Fibroblast of skin of left quadriceps (primary cell): Measurements from ENCODE around the gene EIF2B2.

Experiments used
- DNase-seq, 2 experiments: peaks; one replicate each; pipeline ENCODE4 v3.0.0-alpha.2; 2013; ENCODE audit warnings: low read depth in 2 of 2

EIF2B2 gene

DNA sequence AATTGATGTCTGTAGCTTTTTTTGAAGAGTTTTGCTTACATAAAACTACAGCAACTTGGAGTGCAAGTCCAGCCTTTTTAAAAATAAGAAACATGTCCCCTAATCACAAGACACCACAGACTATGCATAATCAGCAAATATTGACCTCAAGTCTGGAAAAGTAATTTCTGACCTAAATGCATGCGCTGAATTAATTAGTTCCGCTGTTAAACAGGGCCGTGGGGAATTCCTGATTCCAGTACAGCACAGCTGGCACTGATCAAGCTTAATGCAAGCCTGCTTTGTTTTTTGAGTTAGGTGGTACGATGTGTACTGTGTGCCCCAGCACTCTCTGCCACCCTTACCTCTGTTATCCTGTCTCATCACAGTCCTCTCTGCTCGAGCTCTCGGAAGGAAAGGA is 39.3 kb downstream of the EIF2B2 start:
- no peak for DNase-seq

DNA sequence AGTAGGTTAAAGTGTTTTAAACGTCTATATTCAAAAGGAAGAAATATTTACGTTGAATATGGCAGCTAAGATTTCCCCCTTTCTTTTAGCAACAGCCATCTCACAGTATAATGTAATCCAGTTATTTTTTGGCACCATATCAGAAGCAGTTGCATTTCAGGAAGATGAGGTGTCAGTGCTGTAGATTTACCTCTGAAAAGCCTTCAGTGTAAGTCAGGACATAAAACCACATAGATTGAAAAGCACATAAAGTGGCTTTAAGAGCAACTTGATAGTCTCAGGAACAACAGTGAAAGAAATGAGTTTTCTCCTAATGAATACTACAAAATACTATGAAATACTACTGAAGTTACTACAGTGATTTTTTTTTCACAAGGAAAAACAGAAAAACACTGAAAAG is 41.6 kb downstream of the EIF2B2 start:
- peak; percentile 56 to 58 for DNase-seq

DNA sequence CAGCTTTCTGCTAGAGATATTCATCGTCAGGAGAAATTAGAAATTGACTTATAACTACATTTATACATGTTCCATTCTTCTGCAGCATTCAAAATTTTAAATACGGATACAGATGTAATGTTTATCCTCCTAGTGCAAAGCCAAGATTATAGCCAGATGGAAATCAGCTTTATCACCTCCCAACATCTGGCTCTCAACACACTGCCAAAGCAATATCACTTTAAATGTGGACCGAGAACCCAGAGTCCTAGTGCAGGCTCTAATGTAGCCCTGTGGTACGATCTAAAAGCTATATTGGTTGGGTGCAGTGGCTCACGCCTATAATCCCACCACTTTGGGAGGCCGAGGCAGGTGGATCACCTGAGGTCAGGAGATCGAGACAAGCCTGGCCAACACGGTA is 42.0 kb downstream of the EIF2B2 start:
- DNase-seq: no peak

DNA sequence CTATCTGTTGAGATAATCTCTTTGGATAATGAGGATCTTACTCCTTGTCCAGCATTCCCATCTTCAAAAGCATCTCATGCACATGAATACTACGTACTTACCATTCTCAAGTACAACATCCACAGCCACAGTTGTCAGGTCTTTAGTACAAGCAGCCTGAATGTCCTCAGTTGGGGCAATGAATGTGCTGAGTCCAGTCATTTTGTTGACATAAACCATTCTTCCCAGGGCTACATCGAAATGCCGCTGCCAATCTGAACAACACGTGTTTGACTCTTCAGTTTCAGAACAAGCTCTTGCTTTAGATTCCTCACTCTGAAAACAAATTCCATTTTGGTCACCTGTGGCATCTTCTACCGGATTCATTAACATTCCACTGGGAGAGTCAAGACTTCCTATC is 43.6 kb downstream of the EIF2B2 start:
- no peak for DNase-seq

DNA sequence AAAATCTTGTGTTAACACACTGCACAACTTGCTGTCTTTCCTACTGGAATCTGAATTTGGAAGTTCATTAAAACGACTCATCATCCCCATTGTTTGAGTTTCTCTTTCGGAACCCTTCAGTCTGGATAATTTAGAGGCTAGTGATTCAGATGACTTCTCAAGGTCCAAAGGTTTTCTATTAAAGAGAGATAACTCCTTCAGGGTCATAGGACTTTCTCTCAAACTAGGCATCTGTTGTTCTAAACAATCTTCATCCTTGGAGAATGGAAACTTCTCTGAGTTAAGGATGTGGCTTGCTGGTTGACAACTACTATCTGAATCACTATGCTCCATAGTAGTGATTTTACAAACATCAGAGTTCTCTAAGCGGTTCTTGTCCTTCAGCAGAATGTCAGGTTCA is 44.2 kb downstream of the EIF2B2 start:
- no peak for DNase-seq

DNA sequence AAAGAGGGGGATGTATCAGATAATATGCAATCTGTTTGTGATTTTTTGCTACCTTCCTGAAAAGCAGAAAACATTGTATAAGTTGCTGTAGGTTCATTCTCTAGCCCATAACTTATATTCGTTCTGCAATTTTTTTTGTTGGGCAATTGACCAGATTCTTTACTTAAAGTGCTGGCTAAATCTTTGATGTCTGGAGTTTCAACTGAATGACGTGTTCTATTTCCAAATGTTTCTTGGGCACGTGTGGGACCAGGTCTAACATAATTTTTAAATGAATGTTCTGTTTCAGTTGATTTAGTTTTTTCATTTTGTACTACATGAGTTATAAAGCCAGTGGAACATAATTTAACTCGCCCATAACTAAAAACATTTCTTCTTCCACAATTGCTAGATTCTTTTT is 44.8 kb downstream of the EIF2B2 start:
- DNase-seq: no peak

DNA sequence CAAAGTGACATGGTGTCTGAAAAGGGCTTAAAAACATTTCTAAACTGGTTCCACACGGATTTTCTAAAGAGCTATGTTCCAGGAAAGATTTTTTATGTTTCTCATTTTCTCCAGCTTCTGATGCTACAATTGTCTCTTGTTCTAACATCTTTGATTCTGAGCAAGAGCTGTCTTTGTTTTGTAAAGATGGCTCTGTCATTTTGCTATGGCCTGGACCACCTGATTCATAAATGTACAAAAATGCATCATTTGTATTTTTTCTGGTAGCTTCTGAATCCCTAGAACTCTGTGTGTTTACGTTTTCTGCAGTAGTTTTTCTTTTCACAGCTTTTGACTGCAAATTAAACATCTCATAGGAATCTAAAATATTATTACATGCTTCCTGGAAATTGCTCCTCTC is 45.4 kb downstream of the EIF2B2 start:
- no peak for DNase-seq

DNA sequence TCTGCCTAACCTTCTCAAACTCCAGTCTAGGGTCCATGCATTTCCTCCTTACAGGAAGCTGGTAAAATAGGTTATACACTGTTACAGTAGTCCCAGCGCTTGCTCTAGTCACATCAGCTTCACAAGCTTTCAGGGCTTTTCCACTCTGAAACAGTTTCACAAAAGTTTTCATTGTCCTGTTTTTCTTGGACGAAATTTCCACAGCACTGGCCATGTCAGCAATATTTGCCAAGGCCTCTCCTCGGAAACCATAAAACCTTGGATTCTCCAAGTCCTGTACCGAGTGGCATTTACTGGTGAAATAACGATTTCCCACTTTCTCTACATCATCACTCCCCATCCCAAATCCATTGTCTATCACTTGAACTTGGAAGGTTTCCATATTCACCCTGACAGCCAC is 46.4 kb downstream of the EIF2B2 start:
- DNase-seq: no peak

DNA sequence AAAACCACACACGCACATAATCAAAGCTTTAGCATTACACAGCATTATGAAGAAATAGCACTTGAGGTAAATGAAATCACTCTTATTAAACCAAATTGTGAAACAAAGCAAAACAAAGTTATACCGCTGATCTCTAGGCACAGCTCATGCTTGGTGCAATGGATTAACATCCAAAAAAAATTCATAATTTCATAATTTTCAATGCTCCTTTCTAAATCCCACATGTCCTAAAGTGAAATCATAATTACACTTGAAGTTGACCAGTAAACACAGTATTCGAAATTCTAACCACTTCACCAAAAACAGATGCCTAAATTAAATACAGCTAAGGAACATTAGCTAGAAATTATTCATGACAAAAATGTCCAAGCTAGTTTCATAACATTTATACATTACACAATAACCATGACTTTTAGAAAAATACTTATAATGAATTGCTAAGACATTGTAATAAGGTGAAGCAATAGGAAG is 47.0 kb downstream of the EIF2B2 start:
- no peak for DNase-seq

DNA sequence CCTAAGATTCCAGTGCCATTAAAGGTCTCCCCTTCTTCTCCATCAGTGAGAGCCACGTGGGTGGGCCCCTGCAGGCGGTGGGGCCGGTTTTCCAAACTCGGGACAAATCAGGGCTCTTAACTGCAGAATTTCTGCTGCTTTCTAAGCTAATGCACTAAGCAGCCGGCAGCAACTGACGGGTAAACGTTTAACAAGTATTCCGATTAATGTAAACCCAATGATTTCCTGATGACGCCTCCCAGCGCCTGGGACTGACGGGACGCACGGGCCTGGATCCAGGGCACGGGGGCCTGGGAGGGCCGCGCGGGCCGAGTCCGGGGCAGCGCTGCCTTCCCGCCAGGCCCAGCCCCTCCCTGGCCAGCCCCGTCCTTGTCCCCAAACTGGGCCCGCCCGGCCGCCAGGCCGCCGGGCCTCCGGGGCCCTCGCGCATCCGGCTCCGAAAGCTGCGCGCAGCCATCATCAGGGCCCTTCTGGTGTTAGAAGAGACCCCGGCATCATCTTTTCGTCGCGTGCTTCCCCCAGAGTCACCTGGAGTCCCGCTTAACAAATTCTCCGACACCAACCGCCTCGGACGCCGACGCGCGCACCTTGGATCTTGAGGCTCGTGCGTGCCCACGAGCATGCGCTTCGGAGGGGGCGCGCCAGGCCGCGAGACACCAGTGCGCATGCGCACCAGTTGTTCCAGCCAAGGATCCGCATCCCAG is 48.3 kb downstream of the EIF2B2 start, which contains the start of gene MLH3:
Gene MLH3 (minus strand): TSS at position 616 of the 704 bp plus-strand sequence. CDS start 1,812 bp downstream, outside the sequence.
- DNase-seq: peak in 1 of 2 experiments; percentile 57

DNA sequence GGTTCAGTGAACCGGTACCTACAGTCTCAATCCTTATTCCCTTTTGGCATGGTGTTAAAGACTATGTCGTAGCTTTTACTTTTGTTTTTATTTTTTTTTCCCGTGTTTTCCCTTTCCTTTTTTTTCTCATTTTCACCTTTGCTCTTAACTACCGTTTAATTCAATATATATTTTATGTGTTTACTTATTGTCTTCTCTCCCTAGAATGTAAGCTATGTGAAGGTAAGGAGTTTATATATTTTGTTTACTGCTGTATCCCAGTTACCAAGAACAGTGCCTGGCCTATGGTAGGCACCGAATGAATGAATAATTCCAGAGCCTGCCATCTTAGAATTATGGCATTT is 48.8 kb downstream of the EIF2B2 start:
- no peak for DNase-seq

DNA sequence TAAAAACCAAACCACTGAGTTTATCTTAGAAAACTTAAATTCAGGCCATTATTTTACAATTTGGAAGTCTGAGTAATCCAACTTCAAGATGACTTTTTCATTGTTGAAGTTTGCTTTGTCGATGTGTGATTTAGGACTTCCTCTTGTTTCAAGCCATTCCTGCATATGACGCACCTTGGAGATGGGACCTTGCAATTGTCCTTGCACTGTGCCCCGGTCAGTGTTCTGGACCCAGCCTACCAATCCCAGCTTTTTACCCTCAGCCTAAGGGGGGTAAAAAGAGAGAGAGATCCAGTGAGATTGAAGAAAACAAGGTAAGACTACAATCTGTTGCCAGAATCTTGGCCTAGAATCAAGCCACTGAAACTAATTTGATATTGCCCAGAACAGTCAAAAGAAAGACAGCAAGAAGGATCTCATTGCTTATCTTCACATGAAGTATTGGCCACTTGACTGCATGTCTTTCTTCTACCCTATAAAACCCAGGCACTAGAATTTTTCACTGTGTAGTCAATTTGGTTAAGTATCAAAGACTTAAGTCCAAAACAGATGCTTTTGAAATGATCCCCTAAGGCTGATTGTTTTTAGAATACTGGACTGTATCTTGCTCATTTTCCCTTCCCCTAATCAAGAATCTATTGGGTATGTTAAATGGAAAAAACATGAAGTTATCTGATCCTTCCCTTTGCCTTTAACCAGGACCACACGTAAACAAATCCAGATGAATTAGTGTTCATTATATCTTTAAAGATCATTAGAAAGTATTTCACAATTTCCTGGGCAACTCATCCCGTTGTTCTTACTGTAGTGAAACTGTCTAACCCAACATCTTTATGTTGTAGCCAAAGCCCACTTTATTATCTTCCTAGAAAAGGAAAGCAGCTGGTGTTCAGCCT is 50.9 kb downstream of the EIF2B2 start:
- peak; percentile 62 to 65 for DNase-seq

DNA sequence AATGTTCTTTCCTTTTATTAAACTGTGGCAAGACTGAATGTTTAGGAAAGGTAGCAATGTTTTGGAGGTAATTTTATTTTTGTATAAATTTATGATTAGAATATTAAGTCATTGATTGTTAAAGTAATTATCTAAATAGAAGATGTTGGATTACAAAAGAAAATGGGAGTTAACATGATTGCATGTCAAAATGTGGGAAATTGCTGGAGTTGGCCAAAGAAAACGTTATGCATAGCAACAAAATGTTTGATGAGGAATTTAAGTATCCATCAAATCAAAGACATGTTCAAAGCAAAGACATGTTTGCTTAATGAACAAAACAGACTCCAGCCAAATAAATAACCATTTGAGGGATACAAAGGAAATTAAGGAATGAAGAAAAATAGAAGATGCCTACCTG is 51.7 kb downstream of the EIF2B2 start:
- DNase-seq: no peak

DNA sequence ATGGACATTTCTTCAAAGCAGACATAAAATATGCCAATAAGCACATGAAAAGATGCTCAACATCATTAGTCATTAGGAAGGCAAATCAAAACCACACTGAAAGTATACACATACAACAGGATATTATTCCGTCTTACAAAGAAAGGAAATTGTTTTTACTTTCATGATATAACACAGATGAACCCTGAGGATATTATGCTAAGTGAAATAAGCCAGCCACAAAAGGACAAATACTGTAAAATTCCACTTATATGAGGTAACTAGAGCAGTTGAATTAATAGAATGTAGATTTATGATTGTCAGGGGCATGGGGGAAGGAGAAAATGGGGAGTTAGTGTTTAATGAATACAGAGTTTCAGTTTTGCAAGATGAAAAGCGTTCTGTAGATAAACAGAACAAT is 56.9 kb downstream of the EIF2B2 start:
- peak; percentile 53 to 63 for DNase-seq

DNA sequence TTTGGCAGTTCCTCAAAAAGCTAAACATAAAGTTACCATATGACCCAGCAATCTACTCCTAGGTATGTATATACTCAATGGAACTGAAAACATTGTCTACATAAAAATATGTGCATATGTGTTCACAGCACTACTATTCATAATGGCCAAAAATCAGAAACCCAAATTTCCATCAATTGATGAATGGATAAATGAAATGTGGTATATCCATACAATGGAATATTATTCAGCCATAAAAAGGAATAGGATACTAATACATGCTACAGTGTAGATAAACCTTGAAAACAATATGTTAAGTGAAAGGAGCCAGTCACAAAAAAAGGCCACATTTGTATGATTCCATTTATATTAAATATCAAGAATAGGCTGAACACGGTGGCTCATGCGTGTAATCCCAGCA is 57.7 kb downstream of the EIF2B2 start:
- DNase-seq: no peak
